Occipital lobe (tissue), 2 donors: ENCODE data around the gene TMPRSS5. TPM values are rescaled to one million over a fixed set of nuclear protein-coding genes. Genes with fewer than 3 reads are reported as not detected.
"Not testable (repeated sequence)": the region's sequence is repeated elsewhere in the genome, so short reads cannot be mapped to it uniquely, and the experiment has no call there.

Experiments used
- DNase-seq: peaks from one replicate; lab custom pipeline; 2025; lab: John Stamatoyannopoulos, UW
- total RNA-seq: library from RNA; depleted of rRNA; stranded (reverse); fragments of >200 nt; gene quantifications from one replicate; pipeline ENCODE4 v1.2.3, GENCODE V29; 2014

Gene TMPRSS5
- 3.0 TPM for total RNA-seq

DNA sequence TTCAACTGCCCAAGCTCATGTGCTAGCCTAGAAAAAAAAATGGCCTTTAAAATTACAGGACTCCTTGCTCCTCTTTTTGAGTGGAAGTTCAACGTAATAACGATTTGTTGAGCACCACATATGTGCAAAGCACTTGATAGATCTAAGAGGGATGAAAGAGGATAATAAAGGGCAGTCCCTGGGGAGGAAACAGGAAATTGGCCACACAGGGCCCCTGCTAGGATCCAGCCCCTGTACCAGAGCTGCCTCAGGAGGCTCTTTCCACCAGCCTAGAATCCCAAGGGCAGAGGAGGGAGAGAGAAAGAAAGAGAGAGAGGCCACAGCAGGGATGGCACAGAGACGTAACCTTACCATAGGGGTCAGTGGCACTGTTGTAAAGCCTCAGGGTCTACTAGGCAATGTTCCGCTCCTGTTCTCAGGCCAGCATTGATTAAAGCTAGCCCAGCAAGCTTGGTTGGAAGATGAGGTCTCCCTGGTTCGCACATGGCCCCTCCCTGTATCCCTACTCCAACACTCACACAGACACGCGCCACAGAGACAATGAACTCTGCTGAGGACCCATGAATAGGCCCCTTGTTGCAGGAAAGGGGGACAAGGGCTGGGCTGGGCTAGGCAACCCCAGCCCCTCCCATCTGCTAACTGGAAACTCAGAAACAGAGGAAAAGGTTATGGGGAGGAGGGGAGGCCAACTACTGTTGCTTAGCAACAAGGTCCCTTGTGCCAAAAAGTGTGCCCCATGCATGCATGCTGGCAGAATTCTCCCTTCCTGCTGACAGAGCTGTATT is at the start of gene TMPRSS5:
Gene TMPRSS5, minus strand, starts transcription at position 438 of the 785 bp plus-strand sequence. Its CDS starts 84 bp downstream, at position 354.
- peak; percentile 86 for DNase-seq

DNA sequence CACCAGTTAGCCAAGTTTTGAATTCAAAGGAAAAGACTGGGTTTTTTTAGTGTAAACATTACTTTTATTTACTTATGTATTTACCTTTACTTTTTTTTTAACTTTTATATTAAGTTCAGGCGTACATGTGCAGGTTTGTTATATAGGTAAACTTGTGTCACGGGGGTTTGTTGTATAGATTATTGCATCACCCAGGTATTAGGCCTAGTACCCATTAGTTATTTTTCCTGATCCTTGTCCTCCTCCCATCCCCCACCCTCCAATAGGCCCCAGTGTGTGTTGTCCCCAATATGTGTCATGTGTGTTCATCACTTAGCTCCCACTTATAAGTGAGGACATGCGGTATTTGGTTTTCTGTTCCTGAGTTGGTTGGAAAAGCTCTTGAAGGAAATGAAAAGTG is 46.8 kb upstream of the TMPRSS5 start:
- DNase-seq = no peak

- DNase-seq = no peak
Observed at GRCh38 chr11:113736323-113736722, 30.2 kb upstream of the TMPRSS5 start.

DNA sequence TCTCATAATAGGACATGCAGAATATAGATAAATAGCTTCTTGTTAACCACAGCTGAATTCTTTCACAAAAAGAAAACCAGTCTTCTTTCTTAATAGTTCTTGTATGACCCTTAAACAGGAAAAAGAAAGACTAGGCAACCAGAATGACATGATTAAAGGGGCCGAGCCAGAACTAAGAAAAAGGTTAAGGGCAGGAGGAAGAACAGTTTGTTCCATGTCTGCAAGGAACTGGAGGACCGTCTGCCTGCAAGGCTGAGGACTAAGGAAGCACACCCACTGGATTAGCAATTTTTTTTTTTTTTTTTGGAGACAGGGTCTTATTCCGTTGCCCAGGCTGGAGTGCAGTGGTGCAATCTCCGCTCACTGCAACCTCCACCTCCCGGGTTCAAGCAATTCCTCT is 26.0 kb upstream of the TMPRSS5 start:
- DNase-seq = no peak

DNA sequence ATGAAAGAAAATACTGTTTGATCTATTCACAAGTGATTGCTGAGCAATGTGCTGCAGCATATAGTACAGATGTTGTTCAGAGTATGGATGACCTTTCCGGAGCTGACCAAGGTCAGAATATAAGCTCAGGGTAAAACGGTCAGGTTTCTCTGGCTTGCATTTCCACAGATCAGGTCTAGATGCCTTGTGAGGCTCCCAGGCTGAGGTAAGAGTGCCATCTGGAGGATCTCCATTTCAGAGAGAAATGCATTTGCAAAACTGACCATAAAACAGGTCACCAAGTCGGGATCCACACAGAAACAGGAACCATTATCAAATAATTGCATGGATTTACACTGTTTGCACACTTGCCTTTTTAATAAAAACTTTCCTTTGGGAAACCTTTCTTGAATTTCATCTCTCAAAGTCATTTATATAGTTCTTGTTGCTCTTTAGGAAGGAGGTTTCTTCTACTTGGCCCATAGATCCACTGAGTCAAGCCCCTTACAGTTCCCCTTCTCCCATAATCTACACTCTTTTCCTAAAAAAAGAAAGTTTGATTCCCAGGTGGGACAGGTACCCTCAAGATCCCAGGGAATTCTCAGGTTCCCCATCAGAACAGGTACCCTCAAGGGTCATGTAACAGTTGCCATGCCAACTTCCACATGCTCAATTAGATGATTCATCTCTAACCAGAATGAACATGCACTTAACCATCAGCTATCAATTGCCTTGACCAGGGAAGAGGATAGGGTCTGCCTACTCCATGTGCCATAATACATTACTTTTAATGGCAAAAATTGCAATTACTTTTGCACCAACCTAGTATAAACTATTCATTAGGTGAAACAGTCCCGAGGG is 25.0 kb upstream of the TMPRSS5 start:
- DNase-seq = peak; percentile 27

DNA sequence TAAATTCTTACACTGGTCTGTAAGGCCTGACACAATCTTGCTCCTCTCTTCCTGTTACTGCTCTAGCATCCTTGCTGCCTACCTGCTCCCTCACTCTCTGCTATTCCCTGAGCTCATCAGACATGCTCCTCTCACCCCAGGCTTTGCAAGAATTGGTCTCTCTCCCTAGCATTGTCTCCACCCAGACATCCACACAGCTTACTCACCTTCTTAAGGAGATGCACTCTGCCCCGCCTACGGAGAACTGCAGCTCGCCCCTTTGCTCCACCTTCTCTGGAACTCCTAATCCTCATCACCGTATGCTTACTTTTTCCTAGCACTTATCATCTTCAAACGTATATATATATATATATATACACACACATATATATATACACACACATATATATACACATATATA is 23.3 kb upstream of the TMPRSS5 start:
- no peak for DNase-seq

DNA sequence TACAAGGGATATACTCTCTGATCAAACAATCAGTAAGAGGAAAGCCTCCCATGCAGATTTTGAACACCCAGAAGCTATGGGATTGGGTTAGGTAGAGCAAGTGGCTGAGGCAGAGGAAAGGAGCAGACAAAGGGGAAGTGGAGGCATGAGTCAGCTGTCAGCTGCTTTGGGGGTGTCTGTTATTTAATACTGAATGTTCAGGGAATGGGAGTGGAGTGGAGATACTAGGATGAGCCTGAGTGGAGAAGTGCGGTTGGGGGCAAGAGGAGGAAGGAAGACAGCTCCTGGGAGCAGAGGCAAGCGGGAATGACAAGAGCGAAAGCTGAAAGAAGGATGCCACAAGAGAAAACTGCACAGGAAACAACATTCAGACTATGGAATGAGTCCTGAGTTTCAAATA is 22.7 kb upstream of the TMPRSS5 start:
- DNase-seq = no peak

GRCh38 chr11:113725913-113726312 is 19.8 kb upstream of the TMPRSS5 start:
- no peak for DNase-seq

DNA sequence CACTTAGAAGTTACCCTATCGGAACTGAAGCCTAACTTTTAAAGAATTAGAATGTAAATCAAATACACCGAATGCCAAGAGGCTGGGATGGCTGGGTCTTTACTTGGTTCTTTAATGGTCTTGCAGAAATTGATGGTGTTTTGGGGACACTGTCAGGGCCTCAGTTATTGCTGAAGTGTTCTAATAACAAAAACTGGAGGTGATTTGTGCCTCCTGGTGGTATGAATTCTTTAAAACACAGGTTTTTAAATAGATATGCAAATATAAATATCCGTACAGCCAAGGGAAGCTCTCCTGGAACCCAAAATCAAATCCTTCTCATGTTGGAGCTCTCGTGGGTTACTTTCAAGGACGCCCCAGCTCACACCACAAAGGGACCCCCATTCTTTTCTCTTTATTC is 19.3 kb upstream of the TMPRSS5 start:
- no peak for DNase-seq

- DNase-seq = no peak
Observed at GRCh38 chr11:113724778-113725177, 18.7 kb upstream of the TMPRSS5 start.

DNA sequence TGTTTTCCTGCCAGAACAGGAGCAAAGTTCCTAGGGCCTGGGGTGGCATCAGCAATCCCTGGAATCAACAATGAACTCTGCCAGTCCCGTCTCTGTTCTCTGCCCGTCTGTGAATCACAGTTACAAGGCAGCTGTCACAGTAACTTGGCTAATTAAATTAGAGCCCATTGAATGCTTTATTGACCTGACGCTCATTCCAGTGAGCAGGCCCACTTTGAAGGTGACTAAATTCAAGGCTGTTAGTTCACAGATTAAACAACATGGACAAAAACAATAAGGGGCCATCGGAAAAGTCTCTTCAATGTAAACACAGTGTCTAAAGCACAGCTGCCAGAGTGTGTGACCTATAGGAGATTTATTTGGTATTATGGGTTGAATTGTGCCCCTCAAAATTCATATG is 17.7 kb upstream of the TMPRSS5 start:
- DNase-seq = no peak

GRCh38 chr11:113722934-113723333 is 16.8 kb upstream of the TMPRSS5 start:
- DNase-seq = no peak

GRCh38 chr11:113722221-113722620 is 16.1 kb upstream of the TMPRSS5 start:
- peak; percentile 47 for DNase-seq

- DNase-seq = no peak
Observed at GRCh38 chr11:113721462-113722066, 15.5 kb upstream of the TMPRSS5 start.

DNA sequence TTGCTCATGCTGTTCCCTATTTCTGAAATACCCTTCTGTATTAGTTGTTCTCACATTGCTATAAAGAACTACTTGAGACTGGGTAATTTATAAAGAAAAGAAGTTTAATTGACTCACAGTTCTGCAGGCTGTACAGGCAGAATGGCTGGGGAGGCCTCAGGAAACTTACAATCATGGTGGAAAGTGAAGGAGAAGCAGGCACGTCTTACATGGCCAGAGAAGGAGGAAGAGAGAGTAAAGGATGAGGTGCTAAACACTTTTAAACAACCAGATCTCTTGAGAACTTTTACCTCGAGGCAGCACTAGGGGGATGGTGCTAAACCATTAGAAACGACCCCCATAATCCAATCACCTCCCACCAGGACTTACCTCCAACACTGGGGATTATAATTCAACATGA is 14.4 kb upstream of the TMPRSS5 start:
- DNase-seq = not testable (repeated sequence)

DNA sequence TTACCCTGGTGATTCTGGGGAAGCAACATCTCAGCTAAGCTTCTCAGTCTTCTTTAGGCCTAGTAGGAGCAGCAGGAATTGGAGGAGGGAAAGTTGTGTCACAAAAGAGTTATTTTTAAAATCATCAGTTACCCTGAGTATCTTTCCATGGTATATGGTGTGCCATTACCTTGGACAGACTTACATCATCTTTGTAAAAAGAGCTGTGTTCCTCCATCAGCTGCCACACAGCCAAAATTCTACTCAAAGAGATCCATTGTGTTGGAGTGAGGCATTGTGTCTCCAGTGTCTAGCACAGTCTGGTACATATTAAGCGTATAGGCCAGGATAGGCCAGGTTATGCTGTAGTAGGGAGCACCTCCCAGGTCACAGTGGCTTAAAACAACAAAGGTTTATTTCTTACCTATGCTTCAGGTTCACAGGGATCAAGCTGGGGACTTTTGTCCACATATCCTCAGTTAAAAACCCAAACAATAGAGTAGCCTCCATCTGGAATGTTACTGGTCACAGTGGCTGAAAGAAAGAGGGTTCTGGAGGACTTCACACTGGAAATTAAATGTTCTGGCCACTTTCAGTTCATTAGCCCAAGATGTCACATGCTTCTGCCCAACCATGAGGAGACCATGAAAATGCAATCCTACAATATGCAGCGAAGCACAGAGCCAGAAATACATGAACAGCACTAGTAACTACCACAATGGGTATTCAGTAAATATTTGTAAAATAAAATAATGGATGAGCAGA is 9.9 kb upstream of the TMPRSS5 start:
- DNase-seq = peak; percentile 38

GRCh38 chr11:113715273-113715672 is 9.2 kb upstream of the TMPRSS5 start:
- no peak for DNase-seq

DNA sequence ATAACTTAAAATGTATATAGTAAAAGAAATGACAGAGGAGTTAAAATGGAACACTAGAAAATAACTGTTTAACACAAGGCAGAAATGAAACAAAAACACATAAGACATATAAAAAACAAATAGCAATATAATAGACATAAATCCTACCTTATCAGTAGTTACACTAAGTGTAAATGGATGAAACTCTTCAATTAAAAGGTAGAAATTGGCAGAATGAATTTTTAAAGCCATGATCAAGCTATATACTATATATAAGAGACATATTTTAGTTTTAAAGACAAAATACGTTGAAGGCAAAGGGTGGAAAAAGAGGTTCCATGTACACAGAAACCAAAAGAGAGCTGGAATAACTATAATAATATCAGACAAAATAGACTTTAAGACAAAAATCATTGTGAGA is 4.9 kb upstream of the TMPRSS5 start:
- no peak for DNase-seq

- not testable (repeated sequence) for DNase-seq
Observed at GRCh38 chr11:113703551-113703950, 2.6 kb downstream of the TMPRSS5 start.

- no peak for DNase-seq
Observed at GRCh38 chr11:113701491-113701890, 4.6 kb downstream of the TMPRSS5 start.

DNA sequence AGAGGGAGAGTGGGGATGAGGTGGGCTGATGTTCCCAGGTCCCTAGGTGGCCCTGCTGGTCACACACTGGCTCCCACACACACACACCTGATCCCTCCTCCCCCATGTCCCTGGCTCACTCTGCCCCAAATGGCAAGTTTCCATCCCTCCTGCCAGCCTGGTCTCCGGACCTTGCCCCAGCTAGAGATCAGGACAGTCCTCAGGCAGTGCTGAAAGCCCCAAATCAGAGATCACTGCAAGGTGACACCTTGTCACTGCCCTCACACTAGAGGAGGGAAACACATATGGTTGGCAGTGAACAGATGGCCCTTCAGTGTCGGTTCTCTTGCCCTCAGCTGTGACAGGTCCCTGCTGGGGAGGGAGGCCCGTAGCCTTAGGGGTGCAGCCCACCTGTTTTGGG is 7.6 kb downstream of the TMPRSS5 start:
- DNase-seq = no peak
